Measurements from ENCODE around the gene ZSCAN25. TPM values are rescaled to one million over a fixed set of nuclear protein-coding genes. Genes with fewer than 3 reads are reported as not detected.
"Not testable (repeated sequence)": the region's sequence is repeated elsewhere in the genome, so short reads cannot be mapped to it uniquely, and the experiment has no call there.

Gene ZSCAN25
- 10 to 100 TPM; 40.4 to 43.1 TPM for total RNA-seq
- polyA plus RNA-seq: 10 to 100 TPM; 10.2 to 18.3 TPM

DNA sequence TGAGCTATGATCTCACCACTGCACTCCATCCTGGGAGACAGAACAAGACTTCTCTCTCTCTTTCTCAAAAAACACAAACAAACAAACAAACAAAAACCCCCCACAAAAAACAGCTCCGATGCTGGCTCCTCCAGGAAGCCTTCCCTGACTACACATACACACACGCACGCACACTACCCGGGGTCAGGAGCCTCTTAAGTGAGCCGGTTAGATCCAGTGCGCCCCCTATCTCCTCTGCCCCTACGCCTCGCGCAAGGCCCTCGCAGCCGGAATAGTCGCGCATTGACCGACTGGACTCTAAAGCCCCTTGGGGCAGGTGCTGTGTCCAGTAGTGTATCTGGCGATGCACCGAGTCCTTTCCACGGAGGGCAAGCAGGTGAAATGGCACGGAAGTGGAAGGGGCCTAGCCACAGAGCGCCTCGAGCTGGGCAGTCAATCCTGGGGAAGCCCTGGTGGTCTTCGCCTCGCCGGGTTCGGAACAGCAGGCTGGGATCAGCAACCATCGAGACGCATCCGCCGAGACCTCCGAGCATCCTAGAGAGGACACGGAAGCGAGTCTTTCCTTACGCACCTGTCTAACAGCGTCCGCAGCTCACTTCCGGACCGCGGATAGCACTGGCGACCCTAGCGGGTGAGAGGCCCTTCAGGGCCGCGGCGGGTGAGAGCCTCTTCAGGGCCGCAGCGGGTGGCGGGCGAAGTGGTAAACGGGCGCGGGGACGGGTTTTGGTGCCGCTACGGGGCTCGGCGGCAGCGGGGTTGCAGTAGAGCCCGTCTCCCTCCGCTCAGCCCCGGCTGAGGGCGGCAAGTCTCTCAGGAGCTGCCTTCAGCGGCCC lies at the start of gene ZSCAN25:
TSS of gene ZSCAN25 (plus strand) at position 588 of the 833 bp plus-strand sequence. CDS start 2,661 bp downstream, outside the sequence.
- no peaks in the 10 kb centered on the region for H3K9me3 Mint-ChIP-seq
- H3K27me3 Mint-ChIP-seq: no peaks in the 10 kb centered on the region
- peak within 1 kb of the TSS; percentile 90 to 99 (median 96) for H3K27ac Mint-ChIP-seq
- Histone ChIP-seq H3K9me3 (ENCODE audit: control insufficient read depth in 1 of 2, low read length in 2 of 2) (no peaks in the 10 kb centered on the region), H3K4me3 (ENCODE audit: low read length in 2 of 2) (peak within 1 kb of the TSS; percentile 79), H3K4me1 (ENCODE audit: insufficient read depth, low read length) (peaks cover 21% of the 10 kb centered on the region), H3K27ac (ENCODE audit: low read depth, low read length) (peak within 1 kb of the TSS; percentile 96), H3K36me3 (ENCODE audit: insufficient read depth, low read length) (peaks cover 29% of the 10 kb centered on the region), H3K27me3 (ENCODE audit: insufficient read depth, low read length) (no peaks in the 10 kb centered on the region)
- peaks cover 18 to 53% (median 37%) of the 10 kb centered on the region in 4 donors for H3K4me1 Mint-ChIP-seq
- intact Hi-C loops (cut with micrococcal nuclease): loop anchor here (1.0 to 2.0 kb wide), 6 partner anchors 8 to 144 kb away; partner anchors contain the start of genes ZKSCAN5, ZNF655 and ZNF789
- peaks cover 27 to 48% of the 10 kb centered on the region in 2 donors for H3K36me3 Mint-ChIP-seq
- peak; percentile 85 to 86 (median 86) for DNase-seq
- POLR2A ChIA-PET (ENCODE audit: partially characterized antibody): interaction anchor here (1.1 to 3.6 kb wide), 12 partner anchors 8 to 484 kb away, joined by 3 to 53 read pairs (median 6); partner anchors contain the start of genes ATP5MF, BUD31, FAM200A and MCM7
- CTCF ChIA-PET (ENCODE audit: partially characterized antibody): interaction anchor here (0.8 to 1.7 kb wide), 4 partner anchors 8 to 59 kb away, joined by 3 to 6 read pairs (median 3); partner anchors contain the start of gene ZNF655
- peak within 1 kb of the TSS; percentile 96 to 99 (median 98) for H3K4me3 Mint-ChIP-seq

DNA sequence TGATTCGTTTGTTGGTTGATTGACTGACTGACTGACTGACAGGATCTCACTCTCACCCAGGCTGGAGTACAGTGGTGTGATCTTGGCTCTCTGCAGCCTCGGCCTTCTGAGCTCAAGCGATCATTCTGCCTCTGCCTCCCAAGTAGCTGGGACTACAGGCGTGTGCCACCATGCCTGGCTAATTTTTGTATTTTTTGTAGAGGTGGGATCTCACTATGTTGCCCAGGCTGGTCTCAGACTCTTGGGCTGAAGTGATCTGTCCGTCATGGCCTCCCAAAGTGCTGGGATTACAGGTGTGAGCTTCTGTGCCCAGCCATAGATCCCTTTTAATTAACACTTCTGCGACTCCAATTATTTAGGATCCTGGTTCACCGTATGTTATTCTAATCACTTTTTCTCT lies 48.0 kb upstream of the ZSCAN25 start:
- CTCF ChIA-PET (ENCODE audit: partially characterized antibody); DNase-seq; H3K27me3 ChIP-seq (ENCODE audit: insufficient read depth, low read length); H3K4me3 Mint-ChIP-seq; H3K9me3 Mint-ChIP-seq; intact Hi-C loops (cut with micrococcal nuclease); H3K4me1 ChIP-seq (ENCODE audit: insufficient read depth, low read length); H3K27me3 Mint-ChIP-seq; H3K27ac ChIP-seq (ENCODE audit: low read depth, low read length); H3K9me3 ChIP-seq (ENCODE audit: control insufficient read depth in 1 of 2, low read length in 2 of 2); H3K4me3 ChIP-seq (ENCODE audit: low read length in 2 of 2): not testable (repeated sequence)
- peaks cover 44 to 70% of the 10 kb centered on the region in 2 donors for H3K36me3 Mint-ChIP-seq
- POLR2A ChIA-PET (ENCODE audit: partially characterized antibody): interaction anchor here (1.5 kb wide), 1 partner anchor 10 kb away, joined by 5 read pairs; the partner anchor contains the start of gene ZNF655
- H3K4me1 Mint-ChIP-seq: peaks cover 9 to 27% (median 12%) of the 10 kb centered on the region in 4 donors
- peak overlapping the region in 1 of 7 donors; percentile 25 for H3K27ac Mint-ChIP-seq
- H3K36me3 ChIP-seq (ENCODE audit: insufficient read depth, low read length): peaks cover 32% of the 10 kb centered on the region

GRCh38 chr7:99571768-99572167 lies 45.0 kb upstream of the ZSCAN25 start:
- POLR2A ChIA-PET (ENCODE audit: partially characterized antibody): interaction anchor here (1.5 kb wide), 1 partner anchor 13 kb away, joined by 8 read pairs; the partner anchor contains the start of gene ZNF655
- H3K9me3 ChIP-seq (ENCODE audit: control insufficient read depth in 1 of 2, low read length in 2 of 2): no peaks in the 10 kb centered on the region
- peaks cover 0 to 13% (median 3%) of the 10 kb centered on the region in 4 donors for H3K4me1 Mint-ChIP-seq

GRCh38 chr7:99573257-99573656 lies 43.5 kb upstream of the ZSCAN25 start:
- no peak for DNase-seq
- H3K36me3 Mint-ChIP-seq: peaks cover 29 to 49% of the 10 kb centered on the region in 2 donors
- H3K4me1 Mint-ChIP-seq: peaks cover 0 to 13% (median 4%) of the 10 kb centered on the region in 4 donors
- H3K27ac ChIP-seq (ENCODE audit: low read depth, low read length): no peak overlapping the region
- H3K27ac Mint-ChIP-seq: peak overlapping the region in 2 of 7 donors; percentile 35 to 58
- no peaks in the 10 kb centered on the region for H3K9me3 Mint-ChIP-seq
- no peaks in the 10 kb centered on the region for H3K27me3 Mint-ChIP-seq
- intact Hi-C loops (cut with micrococcal nuclease): no loop called here
- no peaks in the 10 kb centered on the region for H3K4me1 ChIP-seq (ENCODE audit: insufficient read depth, low read length)
- no peak overlapping the region for H3K4me3 ChIP-seq (ENCODE audit: low read length in 2 of 2)
- POLR2A ChIA-PET (ENCODE audit: partially characterized antibody): interaction anchor here (1.5 kb wide), 1 partner anchor 15 kb away, joined by 8 read pairs; the partner anchor contains the start of gene ZNF655
- CTCF ChIA-PET (ENCODE audit: partially characterized antibody): no interaction called here
- no peak overlapping the region for H3K4me3 Mint-ChIP-seq
- H3K36me3 ChIP-seq (ENCODE audit: insufficient read depth, low read length): peaks cover 9% of the 10 kb centered on the region
- H3K27me3 ChIP-seq (ENCODE audit: insufficient read depth, low read length): no peaks in the 10 kb centered on the region
- no peaks in the 10 kb centered on the region for H3K9me3 ChIP-seq (ENCODE audit: control insufficient read depth in 1 of 2, low read length in 2 of 2)

More at GRCh38 chr7:99571768-99572167, 45.0 kb upstream of the ZSCAN25 start:
- no peak for DNase-seq
- peaks cover 9% of the 10 kb centered on the region for H3K36me3 ChIP-seq (ENCODE audit: insufficient read depth, low read length)
- H3K36me3 Mint-ChIP-seq: peaks cover 29 to 53% of the 10 kb centered on the region in 2 donors
- H3K27ac Mint-ChIP-seq: peak overlapping the region in 1 of 7 donors; percentile 19
- no peaks in the 10 kb centered on the region for H3K27me3 ChIP-seq (ENCODE audit: insufficient read depth, low read length)
- H3K4me1 ChIP-seq (ENCODE audit: insufficient read depth, low read length): no peaks in the 10 kb centered on the region
- no peaks in the 10 kb centered on the region for H3K9me3 Mint-ChIP-seq
- no peaks in the 10 kb centered on the region for H3K27me3 Mint-ChIP-seq
- intact Hi-C loops (cut with micrococcal nuclease): no loop called here
- no peak overlapping the region for H3K27ac ChIP-seq (ENCODE audit: low read depth, low read length)
- H3K4me3 ChIP-seq (ENCODE audit: low read length in 2 of 2): no peak overlapping the region
- H3K4me3 Mint-ChIP-seq: no peak overlapping the region
- CTCF ChIA-PET (ENCODE audit: partially characterized antibody): no interaction called here

- Histone ChIP-seq H3K27me3 (ENCODE audit: insufficient read depth, low read length) (no peaks in the 10 kb centered on the region), H3K4me3 (ENCODE audit: low read length in 2 of 2) (no peak overlapping the region), H3K9me3 (ENCODE audit: control insufficient read depth in 1 of 2, low read length in 2 of 2) (no peaks in the 10 kb centered on the region), H3K27ac (ENCODE audit: low read depth, low read length) (no peak overlapping the region), H3K4me1 (ENCODE audit: insufficient read depth, low read length) (peaks cover 10% of the 10 kb centered on the region), H3K36me3 (ENCODE audit: insufficient read depth, low read length) (peaks cover 9% of the 10 kb centered on the region)
- Mint-ChIP-seq H3K27ac (peak overlapping the region in 2 of 7 donors; percentile 25 to 53), H3K9me3 (no peaks in the 10 kb centered on the region), H3K36me3 (peaks cover 21 to 29% of the 10 kb centered on the region in 2 donors), H3K4me3 (no peak overlapping the region), H3K27me3 (no peaks in the 10 kb centered on the region), H3K4me1 (peaks cover 9 to 18% (median 15%) of the 10 kb centered on the region in 4 donors)
- no peak for DNase-seq
- CTCF ChIA-PET (ENCODE audit: partially characterized antibody): no interaction called here
- POLR2A ChIA-PET (ENCODE audit: partially characterized antibody): interaction anchor here (1.9 kb wide), 1 partner anchor 18 kb away, joined by 6 read pairs; the partner anchor contains the start of gene ZNF655
- intact Hi-C loops (cut with micrococcal nuclease): no loop called here
Measured at GRCh38 chr7:99576251-99576650, 40.5 kb upstream of the ZSCAN25 start.

GRCh38 chr7:99579281-99579955 lies 37.3 kb upstream of the ZSCAN25 start:
- Mint-ChIP-seq H3K4me1 (peaks cover 9 to 20% (median 13%) of the 10 kb centered on the region in 4 donors), H3K4me3 (peak overlapping the region; percentile 85 to 96 (median 92)), H3K9me3 (no peaks in the 10 kb centered on the region), H3K27me3 (no peaks in the 10 kb centered on the region), H3K27ac (peak overlapping the region in 6 of 7 donors; percentile 25 to 75 (median 58)), H3K36me3 (peaks cover 0 to 3% of the 10 kb centered on the region in 2 donors)
- no peaks in the 10 kb centered on the region for H3K9me3 ChIP-seq (ENCODE audit: control insufficient read depth in 1 of 2, low read length in 2 of 2)
- intact Hi-C loops (cut with micrococcal nuclease): no loop called here
- H3K27me3 ChIP-seq (ENCODE audit: insufficient read depth, low read length): no peaks in the 10 kb centered on the region
- POLR2A ChIA-PET (ENCODE audit: partially characterized antibody): interaction anchor here (0.6 to 2.1 kb wide), 5 partner anchors 8 to 74 kb away, joined by 3 to 24 read pairs (median 6); partner anchors contain the start of genes ZKSCAN5 and ZNF655
- H3K36me3 ChIP-seq (ENCODE audit: insufficient read depth, low read length): no peaks in the 10 kb centered on the region
- H3K4me1 ChIP-seq (ENCODE audit: insufficient read depth, low read length): peaks cover 10% of the 10 kb centered on the region
- peak overlapping the region; percentile 52 to 59 for H3K4me3 ChIP-seq (ENCODE audit: low read length in 2 of 2)
- CTCF ChIA-PET (ENCODE audit: partially characterized antibody): interaction anchor here (0.6 to 1.6 kb wide), 3 partner anchors 20 to 214 kb away, joined by 3 to 5 read pairs (median 3); no protein-coding TSS in a partner anchor
- DNase-seq: peak in 1 of 5 donors; percentile 39
- peak overlapping the region; percentile 23 for H3K27ac ChIP-seq (ENCODE audit: low read depth, low read length)

Data from CD4-positive, alpha-beta memory T cell (primary cell).